Liver (tissue), 9 donors: ENCODE data around the gene HIP1R. TPM values are rescaled to one million over a fixed set of nuclear protein-coding genes. Genes with fewer than 3 reads are reported as not detected.

Experiments
- DNase-seq: peaks from one replicate; pipeline ENCODE4 v3.0.0-alpha.2; 2017; ENCODE audit warnings: low spot score
- H3K27ac ChIP-seq, 2 donors: one replicate each; pipeline ENCODE4 v1.7.0; 2013; ENCODE audit warnings: inconsistent platforms in 2 of 2, low read length in 2 of 2, control low read depth in 1 of 2, low read depth in 1 of 2, mild to moderate bottlenecking in 1 of 2
- H3K27me3 ChIP-seq, 4 donors: one replicate each; pipeline versions ENCODE4 v1.6.1 to v1.7.0; 2013; ENCODE audit warnings: low read length in 3 of 4, inconsistent platforms in 1 of 4, mild to moderate bottlenecking in 1 of 4, moderate library complexity in 1 of 4; ENCODE audit not compliant: control insufficient read depth in 4 of 4, insufficient read depth in 4 of 4
- H3K36me3 ChIP-seq, 4 donors: one replicate each; pipeline versions ENCODE4 v1.6.1 to v1.7.0; 2013; ENCODE audit warnings: low read length in 3 of 4, mild to moderate bottlenecking in 3 of 4, low read depth in 1 of 4, moderate library complexity in 1 of 4; ENCODE audit not compliant: control insufficient read depth in 4 of 4, insufficient read depth in 3 of 4
- H3K4me1 ChIP-seq, 4 donors: one replicate each; pipeline versions ENCODE4 v1.6.1 to v1.7.0; 2013; ENCODE audit warnings: low read length in 3 of 4, mild to moderate bottlenecking in 3 of 4, moderate library complexity in 1 of 4; ENCODE audit not compliant: control insufficient read depth in 4 of 4, insufficient read depth in 4 of 4
- H3K4me3 ChIP-seq, 3 donors: one replicate each; pipeline versions ENCODE4 v1.6.1 to v1.7.0; 2013; ENCODE audit warnings: low read length in 3 of 3, control low read depth in 1 of 3, low read depth in 1 of 3, mild to moderate bottlenecking in 1 of 3
- H3K9ac ChIP-seq, 2 donors: one replicate each; pipeline ENCODE4 v1.7.0; 2013; ENCODE audit warnings: low read length in 2 of 2, mild to moderate bottlenecking in 2 of 2, moderate library complexity in 2 of 2, control low read depth in 1 of 2, low read depth in 1 of 2
- H3K9me3 ChIP-seq, 4 donors: one replicate each; pipeline versions ENCODE4 v1.6.1 to v1.7.0; 2013; ENCODE audit warnings: low read length in 3 of 4; ENCODE audit not compliant: control insufficient read depth in 4 of 4
- ATF3 ChIP-seq: IDR thresholded peaks from 2 replicates; pipeline ENCODE4 v1.6.1; 2016; ENCODE audit warnings: antibody characterized with exemption
- CTCF ChIP-seq: fragments of 150-350 bp; IDR thresholded peaks from 2 replicates; pipeline ENCODE4 v1.5.1; 2017; ENCODE audit warnings: improper control_type of control experiment, low read depth, low read length; ENCODE audit not compliant: missing input control
- EGR1 ChIP-seq, 2 donors: IDR thresholded peaks; 2 replicates each; pipeline ENCODE4 v1.6.1; 2016 to 2018; ENCODE audit warnings: antibody characterized with exemption in 2 of 2, low read depth in 2 of 2
- FOXA1 ChIP-seq: IDR thresholded peaks from 2 replicates; pipeline ENCODE4 v1.6.1; 2016; ENCODE audit warnings: antibody characterized with exemption
- FOXA2 ChIP-seq: IDR thresholded peaks from 2 replicates; pipeline ENCODE4 v1.6.1; 2016; ENCODE audit warnings: antibody characterized with exemption
- GABPA ChIP-seq, 2 donors: IDR thresholded peaks in 1 of 2; conservative IDR thresholded peaks in 1 of 2; 2 replicates each; pipeline ENCODE4 v1.6.1; 2016; ENCODE audit warnings: antibody characterized with exemption in 2 of 2, mild to moderate bottlenecking in 1 of 2, moderate library complexity in 1 of 2
- HNF4A ChIP-seq, 2 donors: conservative IDR thresholded peaks; 2 replicates each; pipeline ENCODE4 v1.6.1; 2016; ENCODE audit warnings: antibody characterized with exemption in 2 of 2, mild to moderate bottlenecking in 2 of 2
- HNF4G ChIP-seq: IDR thresholded peaks from 2 replicates; pipeline ENCODE4 v1.6.1; 2016; ENCODE audit warnings: antibody characterized with exemption
- JUND ChIP-seq, 2 donors: IDR thresholded peaks; 2 replicates each; pipeline ENCODE4 v1.6.1; 2016; ENCODE audit warnings: antibody characterized with exemption in 2 of 2
- NR2F2 ChIP-seq: IDR thresholded peaks from 2 replicates; pipeline ENCODE4 v1.6.1; 2016; ENCODE audit warnings: antibody characterized with exemption
- RAD21 ChIP-seq, 2 donors: IDR thresholded peaks; 2 replicates each; pipeline ENCODE4 v1.6.1; 2016; ENCODE audit warnings: antibody characterized with exemption in 2 of 2, mild to moderate bottlenecking in 2 of 2
- REST ChIP-seq: IDR thresholded peaks from 2 replicates; pipeline ENCODE4 v1.6.1; 2016; ENCODE audit warnings: antibody characterized with exemption, mild to moderate bottlenecking
- RXRA ChIP-seq, 2 donors: IDR thresholded peaks; 2 replicates each; pipeline ENCODE4 v1.6.1; 2017 to 2018; ENCODE audit warnings: antibody characterized with exemption in 2 of 2, mild to moderate bottlenecking in 1 of 2
- SP1 ChIP-seq: IDR thresholded peaks from 2 replicates; pipeline ENCODE4 v1.6.1; 2018; ENCODE audit warnings: antibody characterized with exemption, mild to moderate bottlenecking
- TAF1 ChIP-seq: conservative IDR thresholded peaks from 2 replicates; pipeline ENCODE4 v1.6.1; 2016; ENCODE audit warnings: antibody characterized with exemption, mild to moderate bottlenecking
- ZBTB33 ChIP-seq: IDR thresholded peaks from 2 replicates; pipeline ENCODE4 v1.6.1; 2016; ENCODE audit warnings: antibody characterized with exemption
- WGBS: extraction: QIAGEN DNeasy Blood & Tissue Kit; methylation state at CpG from one replicate; pipeline ENCODE4 v1.1.7; 2013; 5-methylcytosine and 5-hydroxymethylcytosine counted together
- polyA plus RNA-seq, 2 donors: library from polyadenylated mRNA; stranded (reverse) in 1 of 2; unstranded in 1 of 2; fragments of 200-250 nt in 1 of 2; fragments of >200 nt in 1 of 2; fragmentation: Nextera tagmentation in 1 of 2; extraction: Ambion mirVana in 1 of 2; gene quantifications; one replicate each; pipeline versions ENCODE4 v1.2.1 to v1.2.3, GENCODE V29; 2013 to 2015
- total RNA-seq, 2 donors: library from RNA; depleted of rRNA; stranded (reverse); fragments of >200 nt; gene quantifications; one replicate each; pipeline ENCODE4 v1.2.3, GENCODE V29; 2014
- donor health status: healthy.
- donor health status: healthy.
- donor health status: healthy.
- donor health status: healthy.
- donor health status: healthy.

HIP1R gene
- total and polyA plus RNA-seq, 4 donors, result 12.4 to 52.5 (median 17.0) TPM

GRCh38 chr12:122858591-122859302, 23.5 kb downstream of the HIP1R start:
- Histone ChIP-seq H3K27ac (no peak overlapping the region), H3K36me3 (peaks cover 0 to 20% (median 7%) of the 10 kb centered on the region in 4 donors), H3K9ac (no peak overlapping the region), H3K27me3 (no peaks in the 10 kb centered on the region), H3K4me3 (no peak overlapping the region), H3K9me3 (no peaks in the 10 kb centered on the region), H3K4me1 (peaks cover 18 to 40% (median 33%) of the 10 kb centered on the region in 4 donors)
- TF ChIP-seq ATF3 (no peak), ZBTB33 (no peak), HNF4G (no peak), GABPA (IDR thresholded peaks at IDR 0.05 in 1 of 2, conservative IDR thresholded peaks at IDR 0.05 in 1 of 2) (no peak), JUND (IDR thresholded peaks at IDR 0.05) (no peak), SP1 (no peak)
- no peak for DNase-seq
- WGBS, result 94% methylated on average over 22 of the region's 22 CpGs

GRCh38 chr12:122859303-122860039, 24.2 kb downstream of the HIP1R start:
- Histone ChIP-seq H3K9ac (no peak overlapping the region), H3K27me3 (no peaks in the 10 kb centered on the region), H3K36me3 (peaks cover 0 to 20% (median 7%) of the 10 kb centered on the region in 4 donors), H3K27ac (no peak overlapping the region), H3K4me1 (peaks cover 18 to 45% (median 37%) of the 10 kb centered on the region in 4 donors), H3K4me3 (no peak overlapping the region), H3K9me3 (no peaks in the 10 kb centered on the region)
- no peak for DNase-seq
- 88% methylated on average over 26 of the region's 26 CpGs for WGBS
- TF ChIP-seq SP1, result no peak
- no peak for TF ChIP-seq NR2F2
- no peak for TF ChIP-seq REST
- no peak for TF ChIP-seq CTCF
- no peak for TF ChIP-seq ZBTB33
- TF ChIP-seq ATF3, result no peak
- no peak for TF ChIP-seq HNF4G
- no peak for TF ChIP-seq RXRA (IDR thresholded peaks at IDR 0.05)
- no peak for TF ChIP-seq FOXA1
- no peak for TF ChIP-seq TAF1
- TF ChIP-seq HNF4A (conservative IDR thresholded peaks at IDR 0.05), result no peak
- TF ChIP-seq JUND (IDR thresholded peaks at IDR 0.05), result no peak
- TF ChIP-seq RAD21 (IDR thresholded peaks at IDR 0.05), result no peak
- no peak for TF ChIP-seq GABPA (IDR thresholded peaks at IDR 0.05 in 1 of 2, conservative IDR thresholded peaks at IDR 0.05 in 1 of 2)
- no peak for TF ChIP-seq FOXA2
- TF ChIP-seq EGR1 (IDR thresholded peaks at IDR 0.05; ENCODE audit: low read depth in 2 of 2), result no peak
